HG03457 (cell line): ENCODE results near the gene DARS1.

ENCODE experiments used
- ATAC-seq: cut with Tn5 transposase; IDR thresholded peaks from one replicate; pipeline ENCODE4 v1.9.1; 2021; ENCODE audit warnings: moderate number of reproducible peaks; ENCODE audit not compliant: unreplicated experiment

The DARS1 gene

DNA sequence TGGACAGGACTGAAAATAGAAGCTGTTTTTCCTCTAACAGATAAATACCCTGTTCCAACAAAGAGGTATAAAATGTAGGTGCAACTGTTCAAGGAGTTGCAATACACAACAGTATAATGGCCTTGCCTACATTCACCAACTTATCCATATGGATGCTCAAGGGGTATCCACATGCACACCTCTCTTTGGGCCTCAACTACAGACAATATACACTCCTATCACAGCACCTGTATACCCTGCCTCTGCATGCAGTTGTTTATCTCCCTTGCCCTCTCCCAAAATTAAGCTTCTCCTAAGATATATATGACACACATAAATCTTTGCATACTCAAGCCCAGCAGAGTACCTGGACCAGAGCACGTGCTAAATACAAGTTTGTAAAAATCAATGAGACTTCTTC lies 37.3 kb downstream of the DARS1 start:
- no peak for ATAC-seq

- no peak for ATAC-seq
Observed at GRCh38 chr2:135947483-135947882, 37.9 kb downstream of the DARS1 start.

- ATAC-seq: no peak
Observed at GRCh38 chr2:135945526-135945925, 39.9 kb downstream of the DARS1 start.

DNA sequence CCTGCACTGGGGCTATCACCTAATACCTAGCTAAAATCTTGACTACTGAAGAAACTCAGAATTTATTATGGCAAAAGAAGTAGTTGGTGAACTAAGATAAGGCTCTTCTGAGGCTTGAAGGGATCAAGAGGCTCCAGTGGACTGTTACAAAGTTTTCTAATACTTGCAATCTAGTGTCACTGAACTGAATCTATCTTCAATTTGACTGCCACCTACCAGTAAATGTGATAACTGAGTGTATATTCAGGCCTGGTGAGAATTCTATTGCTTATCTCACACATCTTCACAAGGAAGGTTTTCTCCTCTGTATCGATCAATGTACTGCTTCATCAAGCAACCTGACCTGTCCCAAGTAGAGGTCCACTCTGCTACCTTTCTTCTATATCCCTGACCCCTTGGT lies 40.8 kb downstream of the DARS1 start:
- ATAC-seq: no peak

DNA sequence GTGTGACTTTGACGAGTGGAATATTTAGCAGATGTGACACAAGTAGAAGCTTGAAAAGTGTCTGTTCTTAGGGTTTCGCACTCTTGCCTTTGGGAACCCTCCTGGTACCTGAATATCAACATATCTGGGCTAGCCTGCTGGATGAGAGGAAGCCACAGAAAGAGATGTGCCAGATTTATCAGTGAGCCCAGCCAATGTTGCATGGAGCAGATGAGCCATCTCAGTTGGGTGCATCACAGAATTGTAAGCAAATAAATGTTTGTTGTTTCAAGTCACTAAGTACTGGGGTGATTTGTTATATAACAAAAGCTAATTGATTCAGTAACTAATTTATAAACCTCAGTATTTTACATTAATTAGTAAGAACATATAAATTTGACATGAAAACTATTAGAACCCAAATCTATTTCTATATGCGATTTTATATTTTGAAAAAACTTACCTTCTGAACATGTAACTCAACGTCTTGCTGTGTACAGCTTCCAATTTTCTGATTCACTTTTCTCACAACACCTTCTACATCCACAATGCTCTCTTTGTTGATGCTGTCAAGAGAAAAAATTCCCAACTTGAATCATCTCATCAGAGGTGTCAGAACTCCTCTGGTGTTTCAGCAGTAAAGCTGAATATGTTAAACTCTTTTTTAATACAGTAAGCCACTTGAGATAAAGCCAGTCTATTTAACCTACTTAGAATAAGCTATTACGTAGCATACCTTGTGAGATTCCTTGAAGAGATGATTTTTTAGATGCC lies 42.3 kb downstream of the DARS1 start:
- ATAC-seq: no peak

GRCh38 chr2:135936524-135936923 lies 48.9 kb downstream of the DARS1 start:
- ATAC-seq: no peak

GRCh38 chr2:135935914-135936313 lies 49.5 kb downstream of the DARS1 start:
- ATAC-seq: no peak

DNA sequence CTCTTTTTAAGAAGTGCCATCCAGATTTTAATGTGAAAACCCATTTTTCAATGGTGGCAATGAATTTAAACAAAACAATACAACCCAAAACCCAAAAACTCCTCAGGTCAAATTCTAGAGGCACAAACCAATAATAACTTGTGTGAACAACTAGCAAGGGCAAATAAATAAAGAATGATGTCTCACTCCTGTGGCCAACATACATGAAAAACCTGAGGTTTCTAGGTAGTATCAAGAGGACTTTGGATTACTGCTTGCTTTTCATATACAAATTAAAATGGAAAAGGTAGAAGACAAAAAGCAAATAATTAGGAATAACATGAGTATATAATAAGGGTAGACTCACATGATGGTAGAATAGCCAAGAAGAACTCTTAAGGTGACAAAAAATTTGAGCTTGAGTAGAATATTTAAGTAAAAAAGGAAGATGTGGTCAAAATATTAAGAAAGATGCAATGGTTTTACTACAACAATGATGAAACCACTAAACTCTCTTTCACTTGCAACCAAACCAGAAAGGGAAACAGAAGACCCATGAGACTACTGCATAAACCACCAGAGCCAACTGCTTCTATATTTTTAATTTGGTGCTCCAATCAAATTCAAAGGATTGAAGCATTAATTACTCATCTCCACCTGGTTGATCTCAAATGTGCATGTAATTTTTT lies 53.5 kb downstream of the DARS1 start:
- ATAC-seq: peak; percentile 82

- no peak for ATAC-seq
Observed at GRCh38 chr2:135926605-135927004, 58.8 kb downstream of the DARS1 start.

DNA sequence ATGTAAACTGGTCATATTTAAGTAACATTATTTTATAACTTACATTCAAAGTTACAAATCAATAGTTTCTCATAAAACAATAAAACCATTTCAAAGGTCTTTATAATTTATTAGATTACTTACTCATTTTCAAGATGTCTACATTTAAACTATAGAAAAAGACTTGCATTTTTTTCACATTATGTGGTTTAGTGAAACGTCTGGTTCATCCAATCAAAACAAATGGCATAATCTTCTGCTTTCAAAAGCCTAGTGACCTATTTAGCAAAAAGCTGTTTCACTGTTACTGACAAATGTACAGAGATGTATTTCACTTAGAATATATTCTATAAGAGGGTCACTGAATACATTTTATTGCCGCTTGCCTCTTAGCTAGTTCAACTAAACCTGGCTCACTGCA lies 59.9 kb downstream of the DARS1 start:
- ATAC-seq: no peak

DNA sequence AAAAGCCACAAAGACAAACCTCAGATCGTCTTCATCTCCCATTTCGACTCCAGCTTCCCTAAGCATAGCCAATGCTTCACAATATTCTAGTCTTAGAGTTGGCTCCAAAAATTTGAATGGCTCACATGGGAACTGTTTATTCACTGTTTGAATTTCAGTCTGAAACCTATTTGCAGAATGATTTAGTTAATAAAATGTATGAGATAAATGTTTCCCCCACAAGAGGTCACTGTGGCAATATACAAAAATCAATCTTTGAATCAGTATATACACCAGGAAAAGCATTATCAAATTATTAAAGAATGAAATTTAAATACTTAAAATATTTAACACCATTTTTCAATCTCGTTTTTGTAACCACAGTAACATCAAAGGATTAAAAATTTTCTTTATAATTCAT lies 69.2 kb downstream of the DARS1 start:
- ATAC-seq: no peak

DNA sequence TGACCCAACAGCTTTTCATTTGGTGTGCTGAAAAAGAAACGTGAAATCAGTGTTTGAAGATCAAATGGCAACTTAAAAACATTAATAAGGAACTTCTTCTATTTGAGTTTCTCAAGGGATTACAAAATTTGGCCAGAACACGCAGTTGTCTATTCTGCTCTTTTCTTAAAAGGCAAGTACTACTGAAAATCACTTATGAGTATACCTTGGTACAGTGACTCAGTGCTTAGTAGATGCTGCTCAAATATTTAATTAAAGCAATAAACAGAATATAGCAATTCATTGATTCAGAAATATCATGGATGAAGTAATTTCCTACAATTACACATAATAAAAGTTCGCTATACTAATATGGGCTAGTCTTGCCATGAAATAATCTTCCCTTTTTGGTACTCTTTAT lies 70.9 kb downstream of the DARS1 start:
- no peak for ATAC-seq

GRCh38 chr2:135913727-135914365 lies 71.6 kb downstream of the DARS1 start:
- ATAC-seq: no peak

DNA sequence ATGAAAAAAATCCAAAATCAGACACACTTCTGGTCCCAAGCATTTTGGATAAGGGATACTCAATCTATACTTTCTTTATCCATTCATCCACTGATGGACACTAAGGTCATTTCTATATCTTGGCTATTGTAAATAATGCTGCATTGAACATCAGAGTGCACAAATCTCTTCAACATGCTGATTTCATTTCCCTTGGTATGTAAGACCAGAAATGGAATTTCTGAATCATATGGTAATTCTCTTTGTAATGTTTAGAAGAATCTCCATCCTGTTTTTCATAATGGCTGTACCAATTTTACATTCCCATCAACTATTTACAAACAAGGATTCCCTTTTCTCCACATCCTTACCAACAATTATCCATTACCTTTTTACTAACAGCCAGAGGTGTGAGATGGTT lies 75.5 kb downstream of the DARS1 start:
- no peak for ATAC-seq

DNA sequence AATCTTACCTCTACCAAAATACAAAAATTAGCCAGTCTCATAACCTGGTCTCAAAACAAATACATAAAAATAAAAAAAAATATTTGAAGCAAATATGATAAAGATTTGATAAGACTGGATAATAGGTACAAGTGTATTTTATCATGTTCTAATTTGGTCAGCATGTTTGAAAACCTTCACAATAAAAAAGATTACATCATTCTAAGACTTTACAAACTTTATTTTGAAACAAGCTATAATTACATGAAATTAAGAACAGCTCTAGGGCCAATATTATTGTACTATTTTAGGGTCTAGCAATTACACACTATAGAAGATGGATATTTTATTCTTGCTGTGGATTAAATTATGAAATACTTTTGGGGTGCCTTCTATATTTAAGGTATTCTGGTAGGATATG lies 79.7 kb downstream of the DARS1 start:
- no peak for ATAC-seq

- ATAC-seq: no peak
Observed at GRCh38 chr2:135904341-135904989, 81.0 kb downstream of the DARS1 start.

DNA sequence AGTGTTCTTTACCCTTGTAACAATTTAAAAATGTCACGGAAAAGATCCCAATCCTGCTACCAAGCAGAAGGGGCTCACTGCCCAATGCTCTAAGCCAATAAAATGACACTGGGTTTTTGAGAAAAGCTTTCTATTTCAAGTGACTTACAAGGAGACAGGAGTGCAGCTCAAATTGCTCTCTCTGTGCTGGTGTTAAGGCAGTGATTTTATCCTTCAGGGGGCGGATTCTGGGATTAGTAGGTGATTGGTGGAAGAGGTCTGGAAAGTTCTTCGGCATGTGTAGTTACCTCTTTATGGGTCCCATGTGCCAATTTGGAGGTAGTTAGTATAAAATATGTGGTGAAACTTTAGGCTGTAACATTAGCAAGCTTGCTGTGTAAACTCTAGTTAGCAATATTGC lies 81.8 kb downstream of the DARS1 start:
- ATAC-seq: no peak

GRCh38 chr2:135899567-135899966 lies 85.9 kb downstream of the DARS1 start:
- ATAC-seq: no peak

- no peak for ATAC-seq
Observed at GRCh38 chr2:135898234-135898786, 87.1 kb downstream of the DARS1 start.

GRCh38 chr2:135894930-135895329 lies 90.5 kb downstream of the DARS1 start:
- no peak for ATAC-seq

DNA sequence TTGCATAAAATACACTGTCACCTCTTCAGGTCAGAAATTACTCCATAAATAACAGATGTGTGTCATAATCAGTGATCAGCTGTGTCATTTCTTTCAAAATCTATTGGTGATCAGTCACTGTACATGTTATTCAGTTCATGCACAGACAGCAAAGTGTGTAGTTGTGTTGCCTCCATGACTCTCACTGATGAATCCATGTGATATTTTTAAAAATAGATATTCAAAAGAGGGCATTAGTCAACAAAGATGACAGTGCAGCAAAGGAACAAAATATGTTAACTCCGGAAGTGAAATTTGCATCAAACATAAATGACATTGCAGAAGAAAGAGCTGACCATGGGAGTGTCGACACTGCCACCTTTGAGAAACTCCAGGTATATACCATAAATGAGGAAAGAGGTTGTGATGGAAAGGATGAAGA lies 92.0 kb downstream of the DARS1 start:
- ATAC-seq: no peak
